IMR-90 (cell line): ENCODE results near the gene UNC93A.

Experiments used
- BHLHE40 ChIP-seq: fragments of 150-350 bp; IDR thresholded peaks from 2 replicates; pipeline ENCODE4 v1.6.1; 2016; ENCODE audit warnings: mild to moderate bottlenecking, low read depth, low read length
- CEBPB ChIP-seq: IDR thresholded peaks from 2 replicates; pipeline ENCODE4 v1.6.1; 2012; ENCODE audit warnings: low read depth, low read length, improper control_type of control experiment
- CHD1 ChIP-seq: IDR thresholded peaks from 2 replicates; pipeline ENCODE4 v1.6.1; 2012; ENCODE audit warnings: low read depth, low read length, improper control_type of control experiment
- FOS ChIP-seq: fragments of 150-350 bp; IDR thresholded peaks from 2 replicates; pipeline ENCODE4 v1.6.1; 2016; ENCODE audit warnings: low read depth, low read length
- MAFK ChIP-seq: IDR thresholded peaks from 2 replicates; pipeline ENCODE4 v1.6.1; 2012; ENCODE audit warnings: low read depth, low read length, improper control_type of control experiment
- MAZ ChIP-seq: IDR thresholded peaks from 2 replicates; pipeline ENCODE4 v1.6.1; 2012; ENCODE audit warnings: low read depth, mild to moderate bottlenecking, low read length, improper control_type of control experiment, moderate library complexity, borderline replicate concordance
- MXI1 ChIP-seq: IDR thresholded peaks from 2 replicates; pipeline ENCODE4 v1.6.1; 2012; ENCODE audit warnings: low read depth, mild to moderate bottlenecking, low read length, moderate library complexity, borderline replicate concordance
- POLR2A ChIP-seq: IDR thresholded peaks from 2 replicates; pipeline ENCODE4 v1.6.1; 2012; ENCODE audit warnings: mild to moderate bottlenecking, low read depth, low read length
- RAD21 ChIP-seq: IDR thresholded peaks from 2 replicates; pipeline ENCODE4 v1.6.1; 2012; ENCODE audit warnings: low read length, improper control_type of control experiment
- RCOR1 ChIP-seq: IDR thresholded peaks from 2 replicates; pipeline ENCODE4 v1.6.1; 2012; ENCODE audit warnings: mild to moderate bottlenecking, low read length, improper control_type of control experiment; ENCODE audit not compliant: insufficient replicate concordance
- SMC3 ChIP-seq: fragments of 150-350 bp; IDR thresholded peaks from 2 replicates; pipeline ENCODE4 v1.6.1; 2016; ENCODE audit warnings: low read depth, mild to moderate bottlenecking, antibody characterized with exemption, low read length, moderate library complexity
- USF2 ChIP-seq: fragments of 150-350 bp; IDR thresholded peaks from 2 replicates; pipeline ENCODE4 v1.6.1; 2017; ENCODE audit warnings: mild to moderate bottlenecking, antibody characterized with exemption, low read length, low read depth
- TF ChIP-seq, protein P1 (sequence below): conservative IDR thresholded peaks from 2 replicates; pipeline ENCODE4 v1.5.1; 2012; ENCODE audit warnings: mild to moderate bottlenecking, low read depth, low read length, improper control_type of control experiment

- TF ChIP-seq MAZ (no peak), POLR2A (no peak), RAD21 (no peak), USF2 (no peak), MXI1 (no peak), RCOR1 (no peak), FOS (no peak), CEBPB (no peak), SMC3 (no peak), CHD1 (no peak), BHLHE40 (no peak), MAFK (no peak)
- TF ChIP-seq, protein P1, sequence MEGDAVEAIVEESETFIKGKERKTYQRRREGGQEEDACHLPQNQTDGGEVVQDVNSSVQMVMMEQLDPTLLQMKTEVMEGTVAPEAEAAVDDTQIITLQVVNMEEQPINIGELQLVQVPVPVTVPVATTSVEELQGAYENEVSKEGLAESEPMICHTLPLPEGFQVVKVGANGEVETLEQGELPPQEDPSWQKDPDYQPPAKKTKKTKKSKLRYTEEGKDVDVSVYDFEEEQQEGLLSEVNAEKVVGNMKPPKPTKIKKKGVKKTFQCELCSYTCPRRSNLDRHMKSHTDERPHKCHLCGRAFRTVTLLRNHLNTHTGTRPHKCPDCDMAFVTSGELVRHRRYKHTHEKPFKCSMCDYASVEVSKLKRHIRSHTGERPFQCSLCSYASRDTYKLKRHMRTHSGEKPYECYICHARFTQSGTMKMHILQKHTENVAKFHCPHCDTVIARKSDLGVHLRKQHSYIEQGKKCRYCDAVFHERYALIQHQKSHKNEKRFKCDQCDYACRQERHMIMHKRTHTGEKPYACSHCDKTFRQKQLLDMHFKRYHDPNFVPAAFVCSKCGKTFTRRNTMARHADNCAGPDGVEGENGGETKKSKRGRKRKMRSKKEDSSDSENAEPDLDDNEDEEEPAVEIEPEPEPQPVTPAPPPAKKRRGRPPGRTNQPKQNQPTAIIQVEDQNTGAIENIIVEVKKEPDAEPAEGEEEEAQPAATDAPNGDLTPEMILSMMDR = no peak
These were observed 3.5 kb upstream of the UNC93A start for GRCh38 chr6:167287513-167288048.
